Stomach (tissue), 9 donors: ENCODE results near the gene OR11A1. TPM values are rescaled to one million over a fixed set of nuclear protein-coding genes. Genes with fewer than 3 reads are reported as not detected.

Source experiments
- DNase-seq, 2 donors: peaks; one replicate each; pipeline versions ENCODE4 v3.0.0 to v3.0.0-alpha.2; 2013 to 2019
- H3K27ac ChIP-seq, 5 donors: fragments of 200-600 bp in 4 of 5; sonication (generic) in 4 of 5; one replicate each; pipeline ENCODE4 v1.5.1; 2013 to 2019; ENCODE audit warnings: mild to moderate bottlenecking in 1 of 5, moderate library complexity in 1 of 5
- H3K27me3 ChIP-seq, 3 donors: fragments of 200-600 bp; sonication (generic); one replicate each; pipeline ENCODE4 v1.5.1; 2017 to 2019; ENCODE audit warnings: mixed run types in 1 of 3
- H3K36me3 ChIP-seq, 4 donors: fragments of 200-600 bp; sonication (generic); 1 replicate in 3 of 4; 2 replicates in 1 of 4; pipeline ENCODE4 v1.5.1; 2016 to 2019
- H3K4me1 ChIP-seq, 4 donors: fragments of 200-600 bp; sonication (generic); one replicate each; pipeline ENCODE4 v1.5.1; 2016 to 2019
- H3K4me3 ChIP-seq, 4 donors: fragments of 200-600 bp; sonication (generic) in 3 of 4; one replicate each; pipeline ENCODE4 v1.5.1; 2016 to 2019; ENCODE audit warnings: mild to moderate bottlenecking in 1 of 4
- H3K9me3 ChIP-seq, 4 donors: fragments of 200-600 bp; sonication (generic); one replicate each; pipeline ENCODE4 v1.5.1; 2016 to 2019
- EP300 ChIP-seq: sonication (generic); formaldehyde crosslinking; IDR thresholded peaks from one replicate; pipeline ENCODE4 v1.6.1; 2017; ENCODE audit warnings: antibody characterized with exemption
- POLR2A ChIP-seq, 4 donors: fragments of 450-650 bp; IDR thresholded peaks; one replicate each; pipeline ENCODE4 v1.6.1; 2016; ENCODE audit warnings: antibody characterized with exemption in 4 of 4, control low read depth in 2 of 4, mild to moderate bottlenecking in 1 of 4, moderate library complexity in 1 of 4
- POLR2AphosphoS5 ChIP-seq, 3 donors: sonication (generic); formaldehyde crosslinking; IDR thresholded peaks; one replicate each; pipeline ENCODE4 v1.6.1; 2016; ENCODE audit warnings: antibody characterized with exemption in 3 of 3
- WGBS, 5 donors: extraction: QIAGEN DNeasy Blood & Tissue Kit in 3 of 5; methylation state at CpG; one replicate each; pipeline versions ENCODE4 v1.1.5 to v1.1.7; 2013 to 2018; 5-methylcytosine and 5-hydroxymethylcytosine counted together
- intact Hi-C: fragments of 100-400 bp; cut with DNase I; formaldehyde crosslinking; loops from one replicate; pipeline ENCODE4 v1.15.1; 2023; ENCODE audit warnings: low total_unique reads
- polyA plus RNA-seq, 3 donors: library from polyadenylated mRNA; stranded (reverse); fragments of 200-250 nt; gene quantifications; one replicate each; pipeline ENCODE4 v1.2.3, GENCODE V29; 2013
- total RNA-seq, 5 donors: library from RNA; depleted of rRNA; stranded (reverse); fragments of >200 nt; gene quantifications; one replicate each; pipeline versions ENCODE4 v1.1.0 to v1.2.3, GENCODE V29; 2014 to 2016
- TF ChIP-seq, protein P1 (sequence below), 7 experiments: fragments of 450-650 bp in 4 of 7; fragments of 200-600 bp in 3 of 7; sonication (generic) in 3 of 7; IDR thresholded peaks; one replicate each; pipeline ENCODE4 v1.5.1; 2016 to 2019; ENCODE audit warnings: antibody characterized with exemption in 7 of 7, control low read depth in 2 of 7, mild to moderate bottlenecking in 1 of 7
- donor health status: healthy with polysubstance abuse.
- donor health status: Bipolar disorder and iron deficiency.
- donor health status: healthy.

OR11A1 gene
- total and polyA plus RNA-seq, 8 donors: not detected

DNA sequence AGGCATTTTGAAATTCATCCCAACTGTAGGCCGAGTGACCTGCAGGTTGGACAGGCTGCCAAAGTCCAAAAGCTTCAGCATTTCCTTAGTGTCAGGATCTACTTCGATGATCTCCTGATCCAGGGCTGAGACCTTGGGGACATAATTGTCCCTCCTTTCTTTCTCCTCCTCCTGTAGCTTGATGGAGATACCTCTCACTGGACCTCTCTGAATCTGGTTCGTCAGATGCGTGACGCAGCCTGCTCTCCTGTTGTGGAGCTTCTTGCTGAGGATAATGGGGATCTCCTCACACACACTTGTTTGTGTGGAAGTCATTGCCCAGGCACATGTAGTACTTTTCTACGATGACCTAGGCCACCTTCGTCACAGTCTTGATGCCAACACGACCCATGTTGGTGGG is 32.4 kb upstream of the OR11A1 start:
- 83 to 93% (median 93%) methylated on average over 8 of the region's 8 CpGs for WGBS, 5 donors
- Histone ChIP-seq H3K27ac (no peak overlapping the region), H3K27me3 (no peaks in the 10 kb centered on the region), H3K36me3 (no peaks in the 10 kb centered on the region), H3K4me1 (no peaks in the 10 kb centered on the region), H3K4me3 (no peak overlapping the region), H3K9me3 (no peaks in the 10 kb centered on the region)
- TF ChIP-seq EP300 (no peak), POLR2A (IDR thresholded peaks at IDR 0.05) (no peak), POLR2AphosphoS5 (IDR thresholded peaks at IDR 0.05) (no peak)
- TF ChIP-seq, protein P1, sequence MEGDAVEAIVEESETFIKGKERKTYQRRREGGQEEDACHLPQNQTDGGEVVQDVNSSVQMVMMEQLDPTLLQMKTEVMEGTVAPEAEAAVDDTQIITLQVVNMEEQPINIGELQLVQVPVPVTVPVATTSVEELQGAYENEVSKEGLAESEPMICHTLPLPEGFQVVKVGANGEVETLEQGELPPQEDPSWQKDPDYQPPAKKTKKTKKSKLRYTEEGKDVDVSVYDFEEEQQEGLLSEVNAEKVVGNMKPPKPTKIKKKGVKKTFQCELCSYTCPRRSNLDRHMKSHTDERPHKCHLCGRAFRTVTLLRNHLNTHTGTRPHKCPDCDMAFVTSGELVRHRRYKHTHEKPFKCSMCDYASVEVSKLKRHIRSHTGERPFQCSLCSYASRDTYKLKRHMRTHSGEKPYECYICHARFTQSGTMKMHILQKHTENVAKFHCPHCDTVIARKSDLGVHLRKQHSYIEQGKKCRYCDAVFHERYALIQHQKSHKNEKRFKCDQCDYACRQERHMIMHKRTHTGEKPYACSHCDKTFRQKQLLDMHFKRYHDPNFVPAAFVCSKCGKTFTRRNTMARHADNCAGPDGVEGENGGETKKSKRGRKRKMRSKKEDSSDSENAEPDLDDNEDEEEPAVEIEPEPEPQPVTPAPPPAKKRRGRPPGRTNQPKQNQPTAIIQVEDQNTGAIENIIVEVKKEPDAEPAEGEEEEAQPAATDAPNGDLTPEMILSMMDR (IDR thresholded peaks at IDR 0.05): no peak
- intact Hi-C loops: no loop called here
- DNase-seq: no peak

DNA sequence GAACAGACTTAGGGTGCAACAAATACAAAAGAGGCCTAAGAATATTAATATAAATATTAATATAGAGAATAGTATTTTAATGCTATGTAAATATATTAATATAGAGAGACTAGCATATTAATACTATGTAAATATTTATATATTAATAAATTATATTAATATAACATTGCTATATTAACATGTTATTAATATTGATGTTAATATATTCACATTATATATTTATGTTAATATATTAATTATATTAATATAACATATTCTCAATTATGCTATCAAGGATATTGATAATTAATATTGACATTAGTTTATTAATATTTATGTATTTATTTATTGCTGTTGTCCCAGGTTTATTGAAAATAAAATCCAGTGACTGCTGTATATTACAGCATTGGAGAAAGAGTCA is 32.0 kb upstream of the OR11A1 start:
- no peaks in the 10 kb centered on the region for H3K9me3 ChIP-seq
- DNase-seq: no peak
- TF ChIP-seq EP300 (no peak), POLR2A (IDR thresholded peaks at IDR 0.05) (no peak)
- TF ChIP-seq, protein P1 (IDR thresholded peaks at IDR 0.05): no peak
- intact Hi-C loops: no loop called here
- no peaks in the 10 kb centered on the region for H3K27me3 ChIP-seq
- no peaks in the 10 kb centered on the region for H3K4me1 ChIP-seq
- no peak overlapping the region for H3K27ac ChIP-seq
- H3K36me3 ChIP-seq: no peaks in the 10 kb centered on the region
- no peak overlapping the region for H3K4me3 ChIP-seq

DNA sequence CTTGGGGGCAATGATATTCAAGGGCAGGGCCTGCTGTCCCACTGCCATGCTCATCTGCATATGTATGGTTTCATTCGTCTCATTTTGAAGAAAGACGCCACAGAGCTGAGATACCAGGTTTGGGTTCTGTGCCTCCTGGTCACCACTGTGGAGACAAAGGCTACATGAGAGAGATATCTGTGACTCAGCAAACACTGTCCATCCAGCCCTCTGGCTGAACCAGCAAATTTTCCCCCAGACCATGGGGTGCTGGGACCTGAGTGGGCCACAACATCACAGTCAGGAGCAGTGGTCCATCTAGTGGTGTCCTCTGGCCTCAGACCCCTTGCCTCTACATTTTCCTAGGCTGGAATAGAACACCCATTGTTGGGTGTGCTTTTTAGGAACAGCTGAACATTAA is 30.8 kb upstream of the OR11A1 start, which contains the start of gene MAS1L:
MAS1L (minus strand) TSS at position 297 of the 400 bp plus-strand sequence; CDS start at position 243, 54 bp downstream.
- H3K4me3 ChIP-seq: no peak within 1 kb of the TSS
- TF ChIP-seq, protein P1 (IDR thresholded peaks at IDR 0.05): no peak
- TF ChIP-seq EP300 (no peak), POLR2AphosphoS5 (IDR thresholded peaks at IDR 0.05) (no peak), POLR2A (IDR thresholded peaks at IDR 0.05) (no peak)
- H3K4me1 ChIP-seq: no peaks in the 10 kb centered on the region
- H3K36me3 ChIP-seq: no peaks in the 10 kb centered on the region
- DNase-seq: no peak
- no peaks in the 10 kb centered on the region for H3K27me3 ChIP-seq
- no peak within 1 kb of the TSS for H3K27ac ChIP-seq
- WGBS, 5 donors: 83 to 92% (median 89%) methylated on average over 2 of the region's 2 CpGs
- no peaks in the 10 kb centered on the region for H3K9me3 ChIP-seq
- intact Hi-C loops: no loop called here

DNA sequence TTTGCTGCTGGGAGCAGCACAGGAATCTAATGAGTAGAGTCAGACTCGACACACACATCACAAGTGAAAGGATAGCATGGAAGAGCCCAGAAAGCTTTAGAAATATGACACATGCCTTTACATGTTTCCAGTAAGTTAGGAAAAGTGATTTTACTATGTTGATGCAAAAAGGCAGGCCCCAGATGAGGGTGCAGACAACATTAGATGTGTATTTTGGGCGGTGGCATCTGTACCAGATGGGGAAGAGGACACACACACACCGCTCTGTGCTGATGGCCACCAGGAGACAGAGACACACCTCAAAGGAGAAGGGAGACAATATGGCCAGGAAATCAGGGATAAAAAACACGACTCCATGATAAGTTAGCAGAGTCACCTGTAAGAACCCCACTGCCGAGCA is 30.3 kb upstream of the OR11A1 start:
- H3K27ac ChIP-seq: no peak overlapping the region
- intact Hi-C loops: no loop called here
- H3K36me3 ChIP-seq: no peaks in the 10 kb centered on the region
- no peaks in the 10 kb centered on the region for H3K27me3 ChIP-seq
- H3K4me3 ChIP-seq: no peak overlapping the region
- peaks cover 0 to 4% (median 1%) of the 10 kb centered on the region in 4 donors for H3K9me3 ChIP-seq
- TF ChIP-seq EP300 (no peak), POLR2AphosphoS5 (IDR thresholded peaks at IDR 0.05) (no peak), POLR2A (IDR thresholded peaks at IDR 0.05) (no peak)
- TF ChIP-seq, protein P1 (IDR thresholded peaks at IDR 0.05): no peak
- 78 to 89% (median 82%) methylated on average over 5 of the region's 5 CpGs for WGBS, 5 donors
- no peaks in the 10 kb centered on the region for H3K4me1 ChIP-seq
- DNase-seq: no peak
